Measurements from ENCODE around the gene RASA3. TPM values are rescaled to one million over a fixed set of nuclear protein-coding genes. Genes with fewer than 3 reads are reported as not detected.

The RASA3 gene
- total and polyA plus RNA-seq, 2 of the 8 experiments (the other 6 are each of a cell fraction or from before 2014, with no cell fraction given) = 7.5 to 21.9 TPM

GRCh38 chr13:114140131-114140905 is 7.9 kb upstream of the RASA3 start:
- CTCF ChIA-PET (ENCODE audit: partially characterized antibody) = interaction anchor here (1.0 kb wide), 1 partner anchor 12 kb away, joined by 3 read pairs; no protein-coding TSS in a partner anchor
- 89% methylated on average over 24 of the region's 25 CpGs; no CpG with 5 or more reads in 1 of the 2 experiments for WGBS, 2 experiments (ENCODE audit: extremely low coverage in 1 of 2, insufficient coverage in 1 of 2, insufficient read length in 1 of 2, insufficient replicate concordance in 2 of 2, low coverage in 1 of 2, low lambda C conversion rate in 2 of 2, missing lambda C conversion rate in 1 of 2)
- TF ChIP-seq BACH1 (IDR thresholded peaks at IDR 0.05; ENCODE audit: low read length) = no peak
- no peak for TF ChIP-seq SIRT6 (IDR thresholded peaks at IDR 0.05; ENCODE audit: low read length)
- no peak for TF ChIP-seq KDM4A (IDR thresholded peaks at IDR 0.05; ENCODE audit: low read depth, low read length, severe bottlenecking)
- TF ChIP-seq CTCF (IDR thresholded peaks at IDR 0.05; ENCODE audit: control extremely low read depth in 1 of 3, insufficient read depth in 1 of 3, low read depth in 1 of 3, low read length in 3 of 3) = no peak
- no peak for TF ChIP-seq TBP (IDR thresholded peaks at IDR 0.05; ENCODE audit: low read depth, low read length)
- no peak for TF ChIP-seq RXRA (IDR thresholded peaks at IDR 0.05; ENCODE audit: insufficient read depth, low read depth, low read length)
- TF ChIP-seq HDAC2 (IDR thresholded peaks at IDR 0.05; ENCODE audit: borderline replicate concordance in 1 of 2, low read depth in 2 of 2, low read length in 2 of 2) = no peak
- TF ChIP-seq, protein P1, sequence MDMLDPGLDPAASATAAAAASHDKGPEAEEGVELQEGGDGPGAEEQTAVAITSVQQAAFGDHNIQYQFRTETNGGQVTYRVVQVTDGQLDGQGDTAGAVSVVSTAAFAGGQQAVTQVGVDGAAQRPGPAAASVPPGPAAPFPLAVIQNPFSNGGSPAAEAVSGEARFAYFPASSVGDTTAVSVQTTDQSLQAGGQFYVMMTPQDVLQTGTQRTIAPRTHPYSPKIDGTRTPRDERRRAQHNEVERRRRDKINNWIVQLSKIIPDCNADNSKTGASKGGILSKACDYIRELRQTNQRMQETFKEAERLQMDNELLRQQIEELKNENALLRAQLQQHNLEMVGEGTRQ (IDR thresholded peaks at IDR 0.05; ENCODE audit: low read length) = no peak

More at GRCh38 chr13:114140131-114140905, 7.9 kb upstream of the RASA3 start:
- no peak overlapping the region for H3K4ac ChIP-seq (replicated peaks; ENCODE audit: insufficient read length, low read depth, low read length)
- no peaks in the 10 kb centered on the region for H3K27me3 ChIP-seq (replicated peaks in 1 of 4; ENCODE audit: control insufficient read depth in 3 of 4, extremely low read depth in 1 of 4, insufficient read depth in 3 of 4, low read length in 3 of 4)
- H2BK120ac ChIP-seq (replicated peaks; ENCODE audit: low read depth, low read length) = no peak overlapping the region
- no peak overlapping the region for H2BK12ac ChIP-seq (ENCODE audit: low read depth, low read length)
- FAIRE-seq = no peak
- no peak overlapping the region for H3K9ac ChIP-seq (replicated peaks in 1 of 4; ENCODE audit: extremely low read depth in 1 of 4, low read depth in 3 of 4, low read length in 3 of 4)
- H3K56ac ChIP-seq (replicated peaks; ENCODE audit: insufficient read length, low read depth, low read length) = no peak overlapping the region
- H2BK5ac ChIP-seq (ENCODE audit: low read depth, low read length) = no peak overlapping the region
- H4K20me1 ChIP-seq (replicated peaks in 1 of 2; ENCODE audit: control insufficient read depth in 1 of 2, insufficient read depth in 2 of 2, low read length in 2 of 2) = peaks cover 0 to 10% of the 10 kb centered on the region in 2 experiments
- peaks cover 0 to 3% (median 1%) of the 10 kb centered on the region in 4 experiments; a peak in 2 of 7 replicates for H3K4me1 ChIP-seq (replicated peaks in 1 of 4; ENCODE audit: control insufficient read depth in 3 of 4, insufficient read depth in 4 of 4, low read length in 3 of 4)
- H3K14ac ChIP-seq (ENCODE audit: insufficient read length) = no peak overlapping the region
- H3K79me2 ChIP-seq (ENCODE audit: control insufficient read depth in 1 of 2, insufficient read depth in 2 of 2, low read length in 2 of 2) = no peaks in the 10 kb centered on the region
- POLR2A ChIA-PET (ENCODE audit: partially characterized antibody) = interaction anchor here (0.6 to 0.8 kb wide), 2 partner anchors 14 to 28 kb away, joined by 3 read pairs; no protein-coding TSS in a partner anchor
- DNase-seq (ENCODE audit: low read depth in 1 of 2, low spot score in 2 of 2) = no peak
- no peak overlapping the region for H2AFZ ChIP-seq (ENCODE audit: low read length)
- H4K8ac ChIP-seq (ENCODE audit: extremely low read depth, insufficient read depth, low read length) = no peak overlapping the region; the same call in 1 of the 2 replicates
- no peak overlapping the region for H2AK5ac ChIP-seq (ENCODE audit: low read depth, low read length)
- H2BK20ac ChIP-seq (ENCODE audit: low read length) = no peak overlapping the region
- no peak overlapping the region for H3K23ac ChIP-seq (ENCODE audit: insufficient read length)
- no peak overlapping the region for H4K5ac ChIP-seq (ENCODE audit: insufficient read length, low read depth, low read length)
- no peaks in the 10 kb centered on the region; a peak in 1 of 8 replicates for H3K36me3 ChIP-seq (ENCODE audit: control insufficient read depth in 2 of 4, insufficient read depth in 4 of 4, low read length in 3 of 4)
- H4K91ac ChIP-seq (replicated peaks; ENCODE audit: insufficient read length, low read length) = no peak overlapping the region
- no peaks in the 10 kb centered on the region for H3K9me3 ChIP-seq (ENCODE audit: insufficient read depth in 2 of 2, low read depth in 1 of 2, low read length in 1 of 2)
- no peak overlapping the region for H3K27ac ChIP-seq (ENCODE audit: low read depth, low read length)
- H2BK15ac ChIP-seq (ENCODE audit: low read length) = no peak overlapping the region
- no peak overlapping the region for H3K4me2 ChIP-seq (ENCODE audit: insufficient read depth in 1 of 2, low read depth in 2 of 2, low read length in 2 of 2)
- H3K23me2 ChIP-seq (ENCODE audit: low read depth, low read length) = peaks cover 9% of the 10 kb centered on the region
- H3K4me3 ChIP-seq (ENCODE audit: extremely low read depth in 1 of 4, insufficient read depth in 2 of 4, low read depth in 3 of 4, low read length in 4 of 4) = no peak overlapping the region
- H3K18ac ChIP-seq (ENCODE audit: extremely low read depth, low read length) = no peak overlapping the region
- no peaks in the 10 kb centered on the region for H3K79me1 ChIP-seq (ENCODE audit: low read depth, low read length)
